Mesendoderm (in vitro differentiated cells): ENCODE data around the gene CMIP.

Source experiments
- DNase-seq: peaks from one replicate; pipeline ENCODE4 v3.0.0; 2013
- H2AK5ac ChIP-seq: 2 replicates; pipeline ENCODE4 v1.6.1; 2013; ENCODE audit warnings: low read length, inconsistent platforms
- H2BK120ac ChIP-seq: 2 replicates; pipeline ENCODE4 v1.6.1; 2013; ENCODE audit warnings: low read depth, mild to moderate bottlenecking, low read length, moderate library complexity, mixed read lengths
- H2BK15ac ChIP-seq: replicated peaks from 2 replicates; pipeline ENCODE4 v1.6.1; 2013; ENCODE audit warnings: low read depth, mild to moderate bottlenecking, moderate library complexity
- H2BK5ac ChIP-seq: 2 replicates; pipeline ENCODE4 v1.6.1; 2013; ENCODE audit warnings: low read length, inconsistent platforms
- H3K18ac ChIP-seq: 2 replicates; pipeline ENCODE4 v1.6.1; 2013; ENCODE audit warnings: mild to moderate bottlenecking, low read length, mixed read lengths
- H3K23ac ChIP-seq: one replicate; pipeline ENCODE4 v1.6.1; 2013; ENCODE audit warnings: low read length
- H3K27ac ChIP-seq: 2 replicates; pipeline ENCODE4 v1.5.1; 2013; ENCODE audit warnings: low read depth, mild to moderate bottlenecking, inconsistent platforms, low read length, moderate library complexity
- H3K27me3 ChIP-seq: 2 replicates; pipeline ENCODE4 v1.6.1; 2013; ENCODE audit warnings: low read length, control low read depth, mild to moderate bottlenecking, inconsistent platforms; ENCODE audit not compliant: insufficient read depth, poor library complexity
- H3K36me3 ChIP-seq: 2 replicates; pipeline ENCODE4 v1.6.1; 2013; ENCODE audit warnings: low read length, inconsistent platforms; ENCODE audit not compliant: control insufficient read depth, insufficient read depth
- H3K4ac ChIP-seq: one replicate; pipeline ENCODE4 v1.6.1; 2013; ENCODE audit warnings: low read depth, mild to moderate bottlenecking, low read length, moderate library complexity
- H3K4me1 ChIP-seq: 2 replicates; pipeline ENCODE4 v1.6.1; 2013; ENCODE audit warnings: low read depth, low read length, inconsistent platforms; ENCODE audit not compliant: control insufficient read depth
- H3K4me2 ChIP-seq: 2 replicates; pipeline ENCODE4 v1.6.1; 2013; ENCODE audit warnings: low read length
- H3K4me3 ChIP-seq: 2 replicates; pipeline ENCODE4 v1.5.1; 2013; ENCODE audit warnings: mild to moderate bottlenecking, low read length
- H3K56ac ChIP-seq: one replicate; pipeline ENCODE4 v1.6.1; 2013; ENCODE audit warnings: low read length
- H3K79me1 ChIP-seq: 2 replicates; pipeline ENCODE4 v1.6.1; 2013; ENCODE audit warnings: low read length, inconsistent platforms
- H3K79me2 ChIP-seq: 2 replicates; pipeline ENCODE4 v1.6.1; 2013; ENCODE audit warnings: mild to moderate bottlenecking, low read length; ENCODE audit not compliant: control insufficient read depth, insufficient read depth
- H3K9ac ChIP-seq: 2 replicates; pipeline ENCODE4 v1.6.1; 2013; ENCODE audit warnings: low read length, inconsistent platforms
- H4K5ac ChIP-seq: one replicate; pipeline ENCODE4 v1.6.1; 2013; ENCODE audit warnings: low read length
- H4K8ac ChIP-seq: one replicate; pipeline ENCODE4 v1.6.1; 2013; ENCODE audit warnings: low read depth, mild to moderate bottlenecking, control low read depth, low read length, moderate library complexity
- WGBS: extraction: QIAGEN DNeasy Blood & Tissue Kit; methylation state at CpG from one replicate; pipeline ENCODE4 v1.1.7; 2013; ENCODE audit warnings: low lambda C conversion rate, missing lambda C conversion rate; ENCODE audit not compliant: insufficient coverage; ENCODE audit errors: extremely low coverage; 5-methylcytosine and 5-hydroxymethylcytosine counted together

CMIP gene

GRCh38 chr16:81487301-81487720, 42.7 kb downstream of the CMIP start:
- peaks cover 1% of the 10 kb centered on the region for H3K4me1 ChIP-seq
- no CpG with 5 or more reads among the region's 14 CpGs for WGBS
- H3K9ac ChIP-seq: no peak overlapping the region
- DNase-seq: no peak
- H3K79me2 ChIP-seq: peaks cover 70% of the 10 kb centered on the region
- peaks cover 54% of the 10 kb centered on the region for H3K79me1 ChIP-seq
- H2AK5ac ChIP-seq: no peak overlapping the region
- H2BK5ac ChIP-seq: no peak overlapping the region
- H3K23ac ChIP-seq: no peak overlapping the region
- no peak overlapping the region for H3K27ac ChIP-seq
- no peaks in the 10 kb centered on the region for H3K27me3 ChIP-seq
- H3K36me3 ChIP-seq: no peaks in the 10 kb centered on the region
- no peak overlapping the region for H3K56ac ChIP-seq
- H3K4me2 ChIP-seq: no peak overlapping the region
- H3K18ac ChIP-seq: no peak overlapping the region
- H4K5ac ChIP-seq: no peak overlapping the region
- H3K4me3 ChIP-seq: no peak overlapping the region
- no peak overlapping the region for H3K4ac ChIP-seq
- H2BK120ac ChIP-seq: no peak overlapping the region
- no peak overlapping the region for H4K8ac ChIP-seq
- no peak overlapping the region for H2BK15ac ChIP-seq

- no peak overlapping the region for H2AK5ac ChIP-seq
- no peak overlapping the region for H3K56ac ChIP-seq
- WGBS: no CpG with 5 or more reads among the region's 7 CpGs
- peaks cover 50% of the 10 kb centered on the region for H3K79me1 ChIP-seq
- H3K27ac ChIP-seq: no peak overlapping the region
- H3K18ac ChIP-seq: no peak overlapping the region
- no peak overlapping the region for H2BK15ac ChIP-seq
- no peaks in the 10 kb centered on the region for H3K4me1 ChIP-seq
- DNase-seq: no peak
- H2BK5ac ChIP-seq: no peak overlapping the region
- no peak overlapping the region for H4K5ac ChIP-seq
- H3K4me3 ChIP-seq: no peak overlapping the region
- H2BK120ac ChIP-seq: no peak overlapping the region
- H3K23ac ChIP-seq: no peak overlapping the region
- H3K4ac ChIP-seq: no peak overlapping the region
- no peaks in the 10 kb centered on the region for H3K36me3 ChIP-seq
- H3K9ac ChIP-seq: no peak overlapping the region
- H3K79me2 ChIP-seq: peaks cover 60% of the 10 kb centered on the region
- no peaks in the 10 kb centered on the region for H3K27me3 ChIP-seq
- H3K4me2 ChIP-seq: no peak overlapping the region
- H4K8ac ChIP-seq: no peak overlapping the region
Observed at GRCh38 chr16:81488687-81489411, 44.2 kb downstream of the CMIP start.

- Histone ChIP-seq H3K36me3 (no peaks in the 10 kb centered on the region), H3K4ac (no peak overlapping the region), H3K9ac (no peak overlapping the region), H4K8ac (no peak overlapping the region), H3K79me2 (peaks cover 52% of the 10 kb centered on the region), H3K4me2 (no peak overlapping the region), H4K5ac (no peak overlapping the region), H3K4me1 (no peaks in the 10 kb centered on the region), H3K4me3 (no peak overlapping the region), H3K79me1 (peaks cover 46% of the 10 kb centered on the region), H3K27ac (no peak overlapping the region), H2BK120ac (no peak overlapping the region), H3K23ac (no peak overlapping the region), H2BK15ac (no peak overlapping the region), H3K56ac (no peak overlapping the region), H3K18ac (no peak overlapping the region), H2AK5ac (no peak overlapping the region), H2BK5ac (no peak overlapping the region), H3K27me3 (no peaks in the 10 kb centered on the region)
- no CpG with 5 or more reads among the region's 12 CpGs for WGBS
- DNase-seq: no peak
Observed at GRCh38 chr16:81489547-81490267, 45.1 kb downstream of the CMIP start.

- Histone ChIP-seq H4K8ac (no peak overlapping the region), H3K18ac (no peak overlapping the region), H3K9ac (no peak overlapping the region), H3K79me1 (peaks cover 47% of the 10 kb centered on the region), H3K4me3 (no peak overlapping the region), H3K27me3 (no peaks in the 10 kb centered on the region), H3K79me2 (peaks cover 46% of the 10 kb centered on the region), H3K4ac (no peak overlapping the region), H3K23ac (no peak overlapping the region), H4K5ac (no peak overlapping the region), H3K4me2 (no peak overlapping the region), H3K27ac (no peak overlapping the region), H2BK15ac (no peak overlapping the region), H3K36me3 (no peaks in the 10 kb centered on the region), H2BK5ac (no peak overlapping the region), H3K4me1 (no peaks in the 10 kb centered on the region), H3K56ac (no peak overlapping the region), H2BK120ac (no peak overlapping the region), H2AK5ac (no peak overlapping the region)
- no peak for DNase-seq
- no CpG with 5 or more reads among the region's 18 CpGs for WGBS
Observed at GRCh38 chr16:81491541-81492188, 47.1 kb downstream of the CMIP start.

GRCh38 chr16:81492311-81492761, 47.7 kb downstream of the CMIP start:
- WGBS: no CpG with 5 or more reads among the region's 14 CpGs
- Histone ChIP-seq H3K4me2 (no peak overlapping the region), H3K9ac (peak overlapping the region; percentile 47), H2BK120ac (no peak overlapping the region), H3K79me2 (peaks cover 46% of the 10 kb centered on the region), H2BK5ac (no peak overlapping the region), H4K5ac (no peak overlapping the region), H2BK15ac (no peak overlapping the region), H3K36me3 (no peaks in the 10 kb centered on the region), H3K4me1 (no peaks in the 10 kb centered on the region), H3K27ac (no peak overlapping the region), H4K8ac (no peak overlapping the region), H3K27me3 (no peaks in the 10 kb centered on the region), H3K4me3 (no peak overlapping the region), H3K23ac (no peak overlapping the region), H3K18ac (no peak overlapping the region), H3K79me1 (peaks cover 48% of the 10 kb centered on the region), H3K4ac (no peak overlapping the region), H2AK5ac (no peak overlapping the region), H3K56ac (peak overlapping the region; percentile 76)
- no peak for DNase-seq
